Measurements from ENCODE around the gene SCN3A. TPM values are rescaled to one million over a fixed set of nuclear protein-coding genes. Genes with fewer than 3 reads are reported as not detected.

SCN3A gene
- total and polyA plus RNA-seq, 9 of the 15 experiments (the other 6 are each of a cell fraction or from before 2014, with no cell fraction given), result not detected

DNA sequence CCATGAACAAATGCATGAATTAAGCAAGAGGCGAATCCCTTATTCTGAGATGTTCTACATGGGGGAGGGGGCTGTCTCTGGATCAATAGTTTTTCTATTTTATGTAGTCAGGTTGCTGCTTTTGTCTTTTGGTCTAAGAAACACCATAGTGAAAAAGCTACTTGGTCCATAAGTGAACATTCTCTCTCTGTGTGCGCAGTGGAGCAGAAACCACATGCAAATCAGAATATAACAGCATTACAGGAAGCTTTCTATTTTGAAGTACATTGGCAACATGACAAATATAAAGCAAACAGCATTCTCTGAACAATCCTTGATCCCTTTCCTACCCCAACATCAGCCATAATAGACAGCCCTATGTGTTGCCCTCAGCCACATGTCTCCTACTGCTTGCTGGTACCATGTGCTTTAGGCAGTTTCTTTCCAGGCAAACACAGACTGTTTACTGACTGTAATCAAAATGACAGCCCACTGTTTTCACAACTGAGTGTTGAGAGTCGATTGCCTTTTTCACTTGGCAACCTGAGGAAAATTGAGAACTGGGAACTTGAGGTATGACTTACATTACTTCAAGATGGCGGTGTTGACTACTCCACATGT lies 10.6 kb downstream of the SCN3A start:
- no peak for ATAC-seq
- Histone ChIP-seq H3K79me2 (ENCODE audit: control insufficient read depth, insufficient read depth, low read length) (no peaks in the 10 kb centered on the region), H2AFZ (ENCODE audit: low read depth, low read length) (no peak overlapping the region), H3K4me3 (no peak overlapping the region), H3K27ac (ENCODE audit: extremely low read depth, low read depth, low read length) (no peak overlapping the region), H3K36me3 (ENCODE audit: control insufficient read depth, insufficient read depth, low read length) (no peaks in the 10 kb centered on the region), H3K9me3 (replicated peaks; ENCODE audit: control insufficient read depth, insufficient read depth, low read depth, low read length) (0 out of 2 replicates have a peak, but pooled peaks cover 2% of the 10 kb centered on the region), H4K20me1 (replicated peaks; ENCODE audit: control insufficient read depth, insufficient read depth, low read length) (no peaks in the 10 kb centered on the region), H3K4me2 (ENCODE audit: insufficient read depth, low read length) (no peak overlapping the region), H3K4me1 (replicated peaks in 1 of 2; ENCODE audit: control insufficient read depth in 2 of 2, insufficient read depth in 2 of 2, low read length in 2 of 2) (no peaks in the 10 kb centered on the region), H3K9me1 (ENCODE audit: control insufficient read depth, insufficient read depth, low read length) (no peaks in the 10 kb centered on the region), H3K27me3 (ENCODE audit: control insufficient read depth in 2 of 2, insufficient read depth in 2 of 2, low read length in 2 of 2) (no peaks in the 10 kb centered on the region), H3K9ac (ENCODE audit: insufficient read depth in 1 of 2, low read depth in 2 of 2, low read length in 2 of 2) (no peak overlapping the region)
- intact Hi-C loops (cut with micrococcal nuclease) (no loop called here), in situ Hi-C loops (cut with MboI) (no loop called here)
- no peak for DNase-seq (ENCODE audit: extremely low read depth in 1 of 4, low spot score in 3 of 4)
- POLR2A ChIA-PET, result no interaction called here
- WGBS (ENCODE audit: insufficient coverage, low coverage, missing lambda C conversion rate), result 8% methylated on average over 4 of the region's 4 CpGs
- TF ChIP-seq ZNF408 (CRISPR knock-in tag; IDR thresholded peaks at IDR 0.05; ENCODE audit: low read depth), result no peak
- no peak for TF ChIP-seq MCM5 (IDR thresholded peaks at IDR 0.05; ENCODE audit: low read depth)
- BruUV-seq (replicated peaks), result no TSS peak
- CTCF ChIA-PET (ENCODE audit: low intra/inter-chr PET ratio), result no interaction called here
- no peak for FAIRE-seq

DNA sequence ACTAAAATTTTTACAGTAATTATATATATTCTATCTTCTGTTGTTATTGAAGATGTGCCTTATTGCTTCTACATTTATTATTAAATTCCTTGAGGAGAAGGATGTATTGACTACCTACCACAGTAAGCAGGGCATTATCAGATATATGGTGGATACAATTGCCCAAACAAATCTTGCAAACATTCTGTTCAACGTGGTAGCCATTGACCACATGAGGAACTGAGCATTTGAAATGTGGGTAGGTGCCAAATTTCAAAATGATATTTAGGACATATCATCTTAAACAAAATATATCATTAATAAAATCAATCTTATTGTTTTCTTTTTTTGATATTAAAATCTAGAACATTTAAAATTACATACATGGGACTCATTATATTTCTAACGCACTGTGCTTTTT lies 11.1 kb downstream of the SCN3A start:
- ChIA-PET POLR2A (no interaction called here), CTCF (ENCODE audit: low intra/inter-chr PET ratio) (no interaction called here)
- H3K79me2 ChIP-seq (ENCODE audit: control insufficient read depth, insufficient read depth, low read length), result no peaks in the 10 kb centered on the region
- FAIRE-seq, result no peak
- BruUV-seq (replicated peaks), result no TSS peak
- 0 out of 2 replicates have a peak, but pooled peaks cover 2% of the 10 kb centered on the region for H3K9me3 ChIP-seq (replicated peaks; ENCODE audit: control insufficient read depth, insufficient read depth, low read depth, low read length)
- in situ Hi-C loops (cut with MboI), result no loop called here
- no peaks in the 10 kb centered on the region for H3K27me3 ChIP-seq (ENCODE audit: control insufficient read depth in 2 of 2, insufficient read depth in 2 of 2, low read length in 2 of 2)
- DNase-seq (ENCODE audit: extremely low read depth in 1 of 4, low spot score in 3 of 4), result no peak
- no peak overlapping the region for H3K4me2 ChIP-seq (ENCODE audit: insufficient read depth, low read length)
- no peaks in the 10 kb centered on the region for H3K36me3 ChIP-seq (ENCODE audit: control insufficient read depth, insufficient read depth, low read length)
- no peaks in the 10 kb centered on the region for H4K20me1 ChIP-seq (replicated peaks; ENCODE audit: control insufficient read depth, insufficient read depth, low read length)
- no peak overlapping the region for H3K27ac ChIP-seq (ENCODE audit: extremely low read depth, low read depth, low read length)
- 7% methylated on average over 2 of the region's 2 CpGs for WGBS (ENCODE audit: insufficient coverage, low coverage, missing lambda C conversion rate)
- H3K4me1 ChIP-seq (replicated peaks in 1 of 2; ENCODE audit: control insufficient read depth in 2 of 2, insufficient read depth in 2 of 2, low read length in 2 of 2), result no peaks in the 10 kb centered on the region
- no peaks in the 10 kb centered on the region for H3K9me1 ChIP-seq (ENCODE audit: control insufficient read depth, insufficient read depth, low read length)
- no peak for ATAC-seq
- no peak overlapping the region for H2AFZ ChIP-seq (ENCODE audit: low read depth, low read length)
- no peak overlapping the region for H3K9ac ChIP-seq (ENCODE audit: insufficient read depth in 1 of 2, low read depth in 2 of 2, low read length in 2 of 2)
- no peak overlapping the region for H3K4me3 ChIP-seq
- intact Hi-C loops (cut with micrococcal nuclease), result no loop called here
- no peak for TF ChIP-seq EHMT2 (IDR thresholded peaks at IDR 0.05)
- no peak for TF ChIP-seq SMAD3 (CRISPR knock-in tag; conservative IDR thresholded peaks at IDR 0.05)
- TF ChIP-seq, protein P1, sequence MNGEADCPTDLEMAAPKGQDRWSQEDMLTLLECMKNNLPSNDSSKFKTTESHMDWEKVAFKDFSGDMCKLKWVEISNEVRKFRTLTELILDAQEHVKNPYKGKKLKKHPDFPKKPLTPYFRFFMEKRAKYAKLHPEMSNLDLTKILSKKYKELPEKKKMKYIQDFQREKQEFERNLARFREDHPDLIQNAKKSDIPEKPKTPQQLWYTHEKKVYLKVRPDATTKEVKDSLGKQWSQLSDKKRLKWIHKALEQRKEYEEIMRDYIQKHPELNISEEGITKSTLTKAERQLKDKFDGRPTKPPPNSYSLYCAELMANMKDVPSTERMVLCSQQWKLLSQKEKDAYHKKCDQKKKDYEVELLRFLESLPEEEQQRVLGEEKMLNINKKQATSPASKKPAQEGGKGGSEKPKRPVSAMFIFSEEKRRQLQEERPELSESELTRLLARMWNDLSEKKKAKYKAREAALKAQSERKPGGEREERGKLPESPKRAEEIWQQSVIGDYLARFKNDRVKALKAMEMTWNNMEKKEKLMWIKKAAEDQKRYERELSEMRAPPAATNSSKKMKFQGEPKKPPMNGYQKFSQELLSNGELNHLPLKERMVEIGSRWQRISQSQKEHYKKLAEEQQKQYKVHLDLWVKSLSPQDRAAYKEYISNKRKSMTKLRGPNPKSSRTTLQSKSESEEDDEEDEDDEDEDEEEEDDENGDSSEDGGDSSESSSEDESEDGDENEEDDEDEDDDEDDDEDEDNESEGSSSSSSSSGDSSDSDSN (IDR thresholded peaks at IDR 0.05; ENCODE audit: borderline replicate concordance in 1 of 2, low read depth in 2 of 2, low read length in 2 of 2), result no peak
- TF ChIP-seq, protein P2, sequence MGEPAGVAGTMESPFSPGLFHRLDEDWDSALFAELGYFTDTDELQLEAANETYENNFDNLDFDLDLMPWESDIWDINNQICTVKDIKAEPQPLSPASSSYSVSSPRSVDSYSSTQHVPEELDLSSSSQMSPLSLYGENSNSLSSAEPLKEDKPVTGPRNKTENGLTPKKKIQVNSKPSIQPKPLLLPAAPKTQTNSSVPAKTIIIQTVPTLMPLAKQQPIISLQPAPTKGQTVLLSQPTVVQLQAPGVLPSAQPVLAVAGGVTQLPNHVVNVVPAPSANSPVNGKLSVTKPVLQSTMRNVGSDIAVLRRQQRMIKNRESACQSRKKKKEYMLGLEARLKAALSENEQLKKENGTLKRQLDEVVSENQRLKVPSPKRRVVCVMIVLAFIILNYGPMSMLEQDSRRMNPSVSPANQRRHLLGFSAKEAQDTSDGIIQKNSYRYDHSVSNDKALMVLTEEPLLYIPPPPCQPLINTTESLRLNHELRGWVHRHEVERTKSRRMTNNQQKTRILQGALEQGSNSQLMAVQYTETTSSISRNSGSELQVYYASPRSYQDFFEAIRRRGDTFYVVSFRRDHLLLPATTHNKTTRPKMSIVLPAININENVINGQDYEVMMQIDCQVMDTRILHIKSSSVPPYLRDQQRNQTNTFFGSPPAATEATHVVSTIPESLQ (CRISPR knock-in tag; IDR thresholded peaks at IDR 0.05), result no peak
- TF ChIP-seq ETV1 (tag; conservative IDR thresholded peaks at IDR 0.05; ENCODE audit: low read depth), result no peak
